ENCODE results near the gene MACROD1. TPM values are rescaled to one million over a fixed set of nuclear protein-coding genes. Genes with fewer than 3 reads are reported as not detected.

Gene MACROD1
- total RNA-seq, 2 donors from 2014 or later: 33.5 to 68.2 TPM

DNA sequence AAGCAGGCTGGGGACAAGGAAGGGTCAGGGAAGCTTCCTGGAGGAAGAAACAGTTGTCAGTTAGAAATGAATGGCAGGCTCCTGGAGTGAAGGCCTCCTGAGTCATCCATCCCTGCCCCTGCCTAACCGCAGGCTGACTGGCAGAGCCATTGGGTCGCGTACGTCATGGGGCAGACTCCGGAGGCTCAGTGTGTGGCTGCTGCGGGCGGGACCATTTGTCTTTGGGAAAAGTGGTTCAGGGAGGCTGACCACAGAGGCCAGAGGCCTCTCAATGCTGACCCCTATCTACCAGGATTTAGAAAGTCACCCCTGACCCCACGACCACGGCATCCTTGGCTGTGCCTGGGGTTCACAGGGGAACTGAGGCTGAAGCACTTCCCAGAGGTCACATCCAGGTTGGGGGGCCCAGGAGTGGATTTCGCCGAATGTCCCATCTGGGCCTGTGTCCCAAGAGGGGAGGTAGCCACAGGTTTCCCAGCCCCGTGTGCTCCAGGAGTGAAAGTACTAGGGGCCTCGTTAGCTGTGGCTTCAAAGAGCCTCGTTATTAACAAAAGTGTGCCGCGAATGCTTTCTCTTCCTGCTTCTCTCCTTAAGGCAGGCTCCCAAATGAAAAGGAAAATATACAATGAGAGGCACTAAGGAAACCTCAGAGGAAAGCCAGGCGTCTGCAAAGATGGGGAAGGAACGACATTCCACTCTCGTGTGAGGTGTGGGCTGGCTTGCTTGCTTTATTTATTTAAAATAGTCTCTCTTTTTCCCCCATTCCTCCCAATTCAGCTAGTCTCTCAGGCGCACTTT lies 71.3 kb downstream of the MACROD1 start:
- no peaks in the 10 kb centered on the region for H3K9me3 ChIP-seq
- intact Hi-C loops (cut with DNase I): no loop called here
- H3K4me1 ChIP-seq (replicated peaks): no peaks in the 10 kb centered on the region
- H3K4me3 ChIP-seq: no peak overlapping the region
- no peak overlapping the region for H3K27ac ChIP-seq
- 59% methylated on average over 20 of the region's 20 CpGs for WGBS
- TF ChIP-seq, protein P1, sequence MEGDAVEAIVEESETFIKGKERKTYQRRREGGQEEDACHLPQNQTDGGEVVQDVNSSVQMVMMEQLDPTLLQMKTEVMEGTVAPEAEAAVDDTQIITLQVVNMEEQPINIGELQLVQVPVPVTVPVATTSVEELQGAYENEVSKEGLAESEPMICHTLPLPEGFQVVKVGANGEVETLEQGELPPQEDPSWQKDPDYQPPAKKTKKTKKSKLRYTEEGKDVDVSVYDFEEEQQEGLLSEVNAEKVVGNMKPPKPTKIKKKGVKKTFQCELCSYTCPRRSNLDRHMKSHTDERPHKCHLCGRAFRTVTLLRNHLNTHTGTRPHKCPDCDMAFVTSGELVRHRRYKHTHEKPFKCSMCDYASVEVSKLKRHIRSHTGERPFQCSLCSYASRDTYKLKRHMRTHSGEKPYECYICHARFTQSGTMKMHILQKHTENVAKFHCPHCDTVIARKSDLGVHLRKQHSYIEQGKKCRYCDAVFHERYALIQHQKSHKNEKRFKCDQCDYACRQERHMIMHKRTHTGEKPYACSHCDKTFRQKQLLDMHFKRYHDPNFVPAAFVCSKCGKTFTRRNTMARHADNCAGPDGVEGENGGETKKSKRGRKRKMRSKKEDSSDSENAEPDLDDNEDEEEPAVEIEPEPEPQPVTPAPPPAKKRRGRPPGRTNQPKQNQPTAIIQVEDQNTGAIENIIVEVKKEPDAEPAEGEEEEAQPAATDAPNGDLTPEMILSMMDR (IDR thresholded peaks at IDR 0.05): no peak
- TF ChIP-seq POLR2A (IDR thresholded peaks at IDR 0.05): no peak
- no peak for TF ChIP-seq POLR2AphosphoS5 (IDR thresholded peaks at IDR 0.05)
- no peak for DNase-seq (ENCODE audit: low spot score)
- no peaks in the 10 kb centered on the region for H3K27me3 ChIP-seq (replicated peaks; ENCODE audit: insufficient read depth)
- no peaks in the 10 kb centered on the region for H3K36me3 ChIP-seq

DNA sequence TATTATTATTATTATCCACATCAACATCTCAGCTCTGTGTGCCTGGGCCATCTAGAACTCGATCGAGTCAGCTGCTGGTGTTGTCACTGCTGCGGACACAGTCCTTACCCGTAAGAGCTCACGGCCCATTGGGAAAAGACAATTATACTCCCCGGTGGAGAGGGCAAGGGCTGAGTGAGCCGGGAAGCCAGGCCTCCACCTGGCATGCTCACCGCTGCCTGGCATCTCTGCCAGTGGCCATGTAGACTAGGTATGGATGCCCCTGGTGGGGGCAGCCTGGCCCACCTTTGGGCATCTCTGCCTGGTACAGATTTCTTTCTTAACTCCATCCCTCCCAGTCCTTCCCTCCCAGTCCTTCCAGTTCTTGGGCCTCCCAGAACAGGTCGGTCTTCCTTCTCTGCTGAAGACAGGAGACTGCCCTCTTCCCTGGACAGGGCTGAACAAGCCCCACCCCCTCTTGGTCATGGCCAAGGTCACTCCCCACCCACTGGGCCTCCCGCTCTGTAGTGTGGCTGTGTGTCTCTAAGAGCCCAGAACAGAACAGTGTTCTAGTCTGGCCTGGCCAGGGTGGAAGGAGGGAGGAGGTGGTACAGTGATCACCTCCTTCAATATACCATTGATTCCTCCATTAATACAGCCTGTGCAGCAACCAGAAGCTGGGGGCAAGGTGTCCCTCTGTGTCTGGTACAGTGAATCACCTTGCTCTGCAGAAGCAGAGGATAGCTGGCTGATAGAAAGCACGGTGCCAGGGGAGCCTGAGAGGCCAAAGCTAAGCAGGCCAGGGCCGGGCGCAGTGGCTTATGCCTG lies 72.5 kb downstream of the MACROD1 start:
- intact Hi-C loops (cut with DNase I): no loop called here
- H3K9me3 ChIP-seq: no peaks in the 10 kb centered on the region

DNA sequence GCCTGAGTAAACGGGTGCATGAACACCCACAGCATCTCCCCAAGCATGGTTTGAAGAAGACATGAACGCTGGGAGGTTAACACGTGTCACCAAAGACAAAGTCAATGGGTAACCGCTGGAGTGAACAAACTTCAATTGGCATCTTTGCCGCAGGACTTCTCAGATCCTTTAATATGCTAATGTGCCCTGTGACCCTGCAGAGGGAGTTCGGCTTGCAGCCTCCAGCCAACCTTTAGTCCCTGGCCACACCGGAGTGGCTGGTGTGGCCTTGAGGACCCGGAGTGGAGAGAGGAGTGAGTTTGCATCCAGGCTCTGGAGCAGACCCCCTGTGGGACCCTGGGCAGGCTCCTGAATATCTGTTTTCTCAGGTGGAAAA lies 73.2 kb downstream of the MACROD1 start:
- Histone ChIP-seq H3K27ac (no peak overlapping the region), H3K4me3 (no peak overlapping the region), H3K36me3 (no peaks in the 10 kb centered on the region), H3K9me3 (no peaks in the 10 kb centered on the region), H3K27me3 (replicated peaks; ENCODE audit: insufficient read depth) (no peaks in the 10 kb centered on the region), H3K4me1 (replicated peaks) (no peaks in the 10 kb centered on the region)
- intact Hi-C loops (cut with DNase I): no loop called here
- WGBS: 87% methylated on average over 8 of the region's 8 CpGs
- TF ChIP-seq, protein P1 (IDR thresholded peaks at IDR 0.05): no peak
- no peak for TF ChIP-seq POLR2AphosphoS5 (IDR thresholded peaks at IDR 0.05)
- no peak for TF ChIP-seq POLR2A (IDR thresholded peaks at IDR 0.05)
- DNase-seq (ENCODE audit: low spot score): no peak

More for the DNA sequence above, 72.5 kb downstream of the MACROD1 start:
- Histone ChIP-seq H3K27me3 (replicated peaks; ENCODE audit: insufficient read depth) (no peaks in the 10 kb centered on the region), H3K27ac (no peak overlapping the region), H3K36me3 (no peaks in the 10 kb centered on the region), H3K4me3 (no peak overlapping the region), H3K4me1 (replicated peaks) (no peaks in the 10 kb centered on the region)
- TF ChIP-seq POLR2A (IDR thresholded peaks at IDR 0.05) (no peak), POLR2AphosphoS5 (IDR thresholded peaks at IDR 0.05) (no peak)
- TF ChIP-seq, protein P1 (IDR thresholded peaks at IDR 0.05): no peak
- no peak for DNase-seq (ENCODE audit: low spot score)
- WGBS: 87% methylated on average over 13 of the region's 13 CpGs

DNA sequence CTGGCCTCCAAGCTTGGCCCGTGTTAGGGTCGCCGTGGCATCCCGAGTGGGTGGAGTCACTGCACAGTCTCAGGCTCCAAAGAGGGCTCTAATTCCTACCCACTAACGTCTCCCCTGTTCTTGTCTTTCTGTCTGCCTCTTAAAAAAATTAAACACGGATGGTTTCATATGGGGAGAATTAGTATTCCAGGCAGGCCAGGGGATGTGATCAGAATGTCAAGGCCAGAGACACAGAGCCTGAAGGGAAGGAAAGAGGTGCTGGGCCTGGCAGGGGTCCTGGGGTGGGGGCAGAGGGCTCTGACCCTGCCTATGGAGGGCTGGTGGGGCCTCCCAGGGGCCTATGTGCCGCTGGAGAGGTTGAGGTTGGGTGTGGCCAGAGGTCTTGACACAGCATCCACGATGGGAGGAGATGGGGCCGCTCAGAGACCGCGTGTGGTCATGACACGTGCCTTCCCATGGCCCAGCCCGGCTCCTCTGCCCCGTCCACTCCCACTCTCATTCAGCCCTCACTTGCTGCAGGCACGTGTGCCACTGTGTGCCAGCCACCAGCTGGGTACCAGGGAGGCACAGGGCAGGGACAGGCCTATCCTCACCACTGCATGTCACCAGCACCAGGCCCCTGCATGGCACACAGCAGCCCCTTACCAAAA lies 73.7 kb downstream of the MACROD1 start:
- H3K36me3 ChIP-seq: no peaks in the 10 kb centered on the region
- TF ChIP-seq POLR2AphosphoS5 (IDR thresholded peaks at IDR 0.05) (no peak), POLR2A (IDR thresholded peaks at IDR 0.05) (no peak)
- TF ChIP-seq, protein P1 (IDR thresholded peaks at IDR 0.05): no peak
- H3K4me1 ChIP-seq (replicated peaks): no peaks in the 10 kb centered on the region
- DNase-seq (ENCODE audit: low spot score): no peak
- intact Hi-C loops (cut with DNase I): no loop called here
- H3K9me3 ChIP-seq: no peaks in the 10 kb centered on the region
- H3K27me3 ChIP-seq (replicated peaks; ENCODE audit: insufficient read depth): no peaks in the 10 kb centered on the region
- no peak overlapping the region for H3K27ac ChIP-seq
- no peak overlapping the region for H3K4me3 ChIP-seq
- 91% methylated on average over 15 of the region's 15 CpGs for WGBS

Data from prostate gland (tissue), 2 donors.